ENCODE results near the gene BSPRY.

DNA sequence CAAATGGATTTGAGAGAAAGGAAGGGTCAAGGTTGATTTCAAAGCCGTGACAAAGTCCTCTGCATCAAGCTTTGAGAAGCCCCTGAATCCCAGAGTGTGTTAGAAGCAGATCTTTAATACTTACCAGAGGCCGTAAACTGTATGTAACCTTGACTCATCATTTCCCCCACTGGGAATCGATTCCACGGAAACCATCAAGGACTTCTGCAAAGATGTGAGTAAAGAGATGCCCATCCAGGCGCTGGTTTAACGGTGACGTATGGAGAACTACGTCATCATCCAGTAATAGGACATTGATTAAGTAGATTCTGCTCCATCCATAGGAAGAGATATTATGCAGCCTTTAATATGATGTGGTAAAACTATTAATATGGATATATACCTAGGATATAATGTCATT is 47.8 kb upstream of the BSPRY start:
- no peak for TF ChIP-seq POLR2A (IDR thresholded peaks at IDR 0.05; ENCODE audit: low read depth)
- TF ChIP-seq, protein P1, sequence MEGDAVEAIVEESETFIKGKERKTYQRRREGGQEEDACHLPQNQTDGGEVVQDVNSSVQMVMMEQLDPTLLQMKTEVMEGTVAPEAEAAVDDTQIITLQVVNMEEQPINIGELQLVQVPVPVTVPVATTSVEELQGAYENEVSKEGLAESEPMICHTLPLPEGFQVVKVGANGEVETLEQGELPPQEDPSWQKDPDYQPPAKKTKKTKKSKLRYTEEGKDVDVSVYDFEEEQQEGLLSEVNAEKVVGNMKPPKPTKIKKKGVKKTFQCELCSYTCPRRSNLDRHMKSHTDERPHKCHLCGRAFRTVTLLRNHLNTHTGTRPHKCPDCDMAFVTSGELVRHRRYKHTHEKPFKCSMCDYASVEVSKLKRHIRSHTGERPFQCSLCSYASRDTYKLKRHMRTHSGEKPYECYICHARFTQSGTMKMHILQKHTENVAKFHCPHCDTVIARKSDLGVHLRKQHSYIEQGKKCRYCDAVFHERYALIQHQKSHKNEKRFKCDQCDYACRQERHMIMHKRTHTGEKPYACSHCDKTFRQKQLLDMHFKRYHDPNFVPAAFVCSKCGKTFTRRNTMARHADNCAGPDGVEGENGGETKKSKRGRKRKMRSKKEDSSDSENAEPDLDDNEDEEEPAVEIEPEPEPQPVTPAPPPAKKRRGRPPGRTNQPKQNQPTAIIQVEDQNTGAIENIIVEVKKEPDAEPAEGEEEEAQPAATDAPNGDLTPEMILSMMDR (IDR thresholded peaks at IDR 0.05), result no peak
